Activated CD8-positive, alpha-beta memory T cell treated with anti-CD3 and anti-CD28 coated beads for 36 hours (primary cell): ENCODE data around the gene STARD3NL. TPM values are rescaled to one million over a fixed set of nuclear protein-coding genes. Genes with fewer than 3 reads are reported as not detected.

Source experiments
- CTCF ChIA-PET: fragments of 350-600 bp; sonication (Branson Sonifier 250); formaldehyde crosslinking; loops from one replicate; lab custom pipeline; 2021; ENCODE audit warnings: antibody characterized with exemption; lab: Charles Lee
- POLR2A ChIA-PET: fragments of 350-600 bp; sonication (Branson Sonifier 250); formaldehyde crosslinking; loops from one replicate; lab custom pipeline; 2021; ENCODE audit warnings: antibody characterized with exemption; lab: Charles Lee
- total RNA-seq, 2 experiments: library from RNA; stranded (reverse); gene quantifications; one replicate each; pipeline ENCODE4 v1.2.3, GENCODE V29; 2021

STARD3NL gene
- total RNA-seq, 2 experiments from 2014 or later, result 46.4 to 48.1 TPM

DNA sequence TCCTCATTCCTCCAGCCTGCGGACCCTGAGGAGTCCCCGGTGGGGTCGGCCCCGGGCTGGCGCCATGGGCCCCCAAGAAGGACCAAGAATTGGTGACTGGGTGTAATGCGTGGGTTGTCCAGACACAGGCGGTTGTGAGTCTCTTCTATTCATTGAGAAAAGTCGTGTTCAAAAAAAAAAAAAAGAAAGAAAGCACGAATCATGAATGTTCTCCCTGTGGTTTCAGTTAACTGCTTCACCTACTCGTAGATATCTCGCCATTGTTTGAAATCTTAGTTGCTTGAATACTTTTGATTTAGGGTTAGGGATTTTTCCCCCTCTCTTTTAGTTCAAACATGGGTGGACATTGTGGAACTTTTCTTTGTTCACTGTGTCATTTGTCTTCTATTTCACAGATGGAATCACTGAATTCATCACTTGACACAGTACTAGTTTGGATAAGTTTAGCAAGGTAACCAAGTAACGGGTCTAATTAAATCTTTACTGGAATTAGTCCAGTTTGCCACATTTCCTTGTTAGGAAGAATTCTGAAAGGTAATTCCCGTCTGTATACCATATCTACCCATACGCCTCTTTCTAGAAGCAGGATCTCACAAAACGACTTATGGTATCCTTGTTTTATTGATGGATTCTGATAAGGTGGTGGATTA is 775 bp downstream of the STARD3NL start:
- POLR2A ChIA-PET, result no interaction called here
- CTCF ChIA-PET, result interaction anchor here (0.9 to 1.2 kb wide), 2 partner anchors 190 to 192 kb away, joined by 3 read pairs; no protein-coding TSS in a partner anchor

GRCh38 chr7:38179776-38180226 is 1.8 kb downstream of the STARD3NL start:
- ChIA-PET CTCF (interaction anchor here (1.0 to 1.4 kb wide), 2 partner anchors 36 to 191 kb away, joined by 5 to 11 read pairs; no protein-coding TSS in a partner anchor), POLR2A (no interaction called here)

GRCh38 chr7:38181111-38181510 is 3.1 kb downstream of the STARD3NL start:
- CTCF ChIA-PET, result interaction anchor here (1.4 kb wide), 1 partner anchor 35 kb away, joined by 11 read pairs; no protein-coding TSS in a partner anchor
- POLR2A ChIA-PET, result interaction anchor here (1.0 kb wide), 1 partner anchor 35 kb away, joined by 3 read pairs; no protein-coding TSS in a partner anchor

DNA sequence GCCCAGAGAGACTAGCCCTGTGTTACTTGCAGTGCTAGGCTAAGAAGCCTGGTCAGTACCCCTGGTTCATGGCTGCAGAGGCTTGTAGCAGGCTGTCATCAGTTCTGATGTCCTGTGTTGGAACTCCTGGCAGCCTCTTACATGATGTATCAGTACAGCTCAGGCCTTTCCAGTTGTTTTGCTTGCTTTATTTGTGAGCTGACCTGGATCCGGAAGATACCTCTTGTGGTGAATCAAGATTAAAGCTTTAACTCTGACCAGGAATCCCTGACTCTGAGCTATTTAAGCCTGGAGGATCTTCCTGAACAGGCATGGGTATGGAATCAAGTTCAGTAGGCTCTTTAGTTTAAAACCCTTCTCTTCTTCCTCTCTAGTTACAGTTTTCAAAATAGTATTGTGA is 4.4 kb downstream of the STARD3NL start:
- POLR2A ChIA-PET, result no interaction called here
- CTCF ChIA-PET, result no interaction called here

- ChIA-PET POLR2A (interaction anchor here (0.7 kb wide), 1 partner anchor 12 kb away, joined by 4 read pairs; no protein-coding TSS in a partner anchor), CTCF (no interaction called here)
Observed at GRCh38 chr7:38185395-38186307, 7.6 kb downstream of the STARD3NL start.

GRCh38 chr7:38186593-38187314 is 8.7 kb downstream of the STARD3NL start:
- ChIA-PET CTCF (no interaction called here), POLR2A (interaction anchor here (0.7 kb wide), 1 partner anchor 11 kb away, joined by 4 read pairs; no protein-coding TSS in a partner anchor)

- ChIA-PET CTCF (no interaction called here), POLR2A (no interaction called here)
Observed at GRCh38 chr7:38187794-38188440, 9.9 kb downstream of the STARD3NL start.

GRCh38 chr7:38189231-38189938 is 11.3 kb downstream of the STARD3NL start:
- POLR2A ChIA-PET, result no interaction called here
- CTCF ChIA-PET, result no interaction called here

- ChIA-PET CTCF (no interaction called here), POLR2A (no interaction called here)
Observed at GRCh38 chr7:38190011-38190410, 12.0 kb downstream of the STARD3NL start.

GRCh38 chr7:38191791-38192190 is 13.7 kb downstream of the STARD3NL start:
- CTCF ChIA-PET, result interaction anchor here (1.7 kb wide), 1 partner anchor 24 kb away, joined by 5 read pairs; no protein-coding TSS in a partner anchor
- POLR2A ChIA-PET, result no interaction called here

- POLR2A ChIA-PET, result no interaction called here
Observed at GRCh38 chr7:38192327-38192726, 14.3 kb downstream of the STARD3NL start.

GRCh38 chr7:38195804-38196595 is 18.0 kb downstream of the STARD3NL start:
- ChIA-PET POLR2A (no interaction called here), CTCF (no interaction called here)

More at GRCh38 chr7:38192327-38192726, 14.3 kb downstream of the STARD3NL start:
- CTCF ChIA-PET, result interaction anchor here (1.7 kb wide), 1 partner anchor 23 kb away, joined by 5 read pairs; no protein-coding TSS in a partner anchor

- ChIA-PET CTCF (interaction anchor here (2.0 to 2.2 kb wide), 2 partner anchors 17 to 137 kb away, joined by 5 to 8 read pairs; no protein-coding TSS in a partner anchor), POLR2A (no interaction called here)
Observed at GRCh38 chr7:38198366-38198765, 20.3 kb downstream of the STARD3NL start.

- POLR2A ChIA-PET, result no interaction called here
Observed at GRCh38 chr7:38199154-38199553, 21.1 kb downstream of the STARD3NL start.

DNA sequence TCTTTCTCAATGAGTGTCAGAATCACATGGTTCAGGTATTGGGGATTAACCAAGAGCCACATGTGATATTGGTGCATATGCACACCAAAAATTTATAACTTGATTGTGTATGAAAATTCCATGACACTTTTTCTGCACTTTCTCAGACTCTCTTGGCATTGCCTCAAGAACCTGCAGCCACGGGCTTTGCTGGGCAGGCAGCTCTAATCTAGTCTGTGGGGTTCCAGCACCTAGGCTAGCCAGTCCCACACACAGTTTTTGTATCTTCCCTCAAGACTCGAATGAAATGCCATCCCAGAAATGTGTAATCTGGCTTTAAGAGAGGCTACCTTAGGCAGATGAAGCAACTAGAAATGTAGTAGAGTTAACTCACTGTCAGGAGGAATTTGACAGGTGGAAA is 21.7 kb downstream of the STARD3NL start:
- ChIA-PET POLR2A (no interaction called here), CTCF (interaction anchor here (0.6 to 2.2 kb wide), 3 partner anchors 16 to 136 kb away, joined by 3 to 8 read pairs (median 5); no protein-coding TSS in a partner anchor)

More at GRCh38 chr7:38199154-38199553, 21.1 kb downstream of the STARD3NL start:
- CTCF ChIA-PET, result interaction anchor here (2.0 to 2.2 kb wide), 2 partner anchors 17 to 136 kb away, joined by 5 to 8 read pairs; no protein-coding TSS in a partner anchor

DNA sequence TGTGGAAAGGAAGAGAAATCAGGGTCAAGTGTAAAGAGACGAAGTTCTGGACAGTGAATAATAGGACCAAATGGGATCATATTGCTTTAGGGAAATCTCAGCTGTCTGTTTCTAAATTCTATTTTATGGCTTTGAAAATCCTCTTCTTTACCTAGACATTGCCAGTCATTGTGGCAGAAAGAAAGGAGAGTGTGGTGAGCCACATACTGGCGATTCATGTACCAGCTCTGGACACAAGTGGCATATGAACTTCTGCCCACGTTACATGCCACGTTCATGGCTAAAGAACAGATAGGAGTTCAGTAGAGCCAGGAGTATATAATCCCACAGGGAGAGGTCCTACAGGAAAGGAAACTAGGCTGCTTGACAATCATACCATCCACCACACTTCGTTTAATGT is 28.0 kb downstream of the STARD3NL start:
- POLR2A ChIA-PET, result no interaction called here
- CTCF ChIA-PET, result interaction anchor here (2.2 kb wide), 1 partner anchor 10 kb away, joined by 12 read pairs; no protein-coding TSS in a partner anchor

GRCh38 chr7:38207843-38208242 is 29.8 kb downstream of the STARD3NL start:
- CTCF ChIA-PET, result interaction anchor here (2.2 kb wide), 1 partner anchor 8 kb away, joined by 12 read pairs; no protein-coding TSS in a partner anchor
- POLR2A ChIA-PET, result no interaction called here
